ENCODE data around the gene CCRL2.

Gene CCRL2

GRCh38 chr3:46386205-46386604 lies 20.9 kb upstream of the CCRL2 start:
- no peak for TF ChIP-seq TAF1 (IDR thresholded peaks at IDR 0.05; ENCODE audit: low read depth)
- no peak for TF ChIP-seq EP300 (IDR thresholded peaks at IDR 0.05; ENCODE audit: borderline replicate concordance)
- TF ChIP-seq USF1 (IDR thresholded peaks at IDR 0.05): no peak
- no peak for TF ChIP-seq ZBTB7A (IDR thresholded peaks at IDR 0.05; ENCODE audit: low read depth)
- TF ChIP-seq FOXM1 (IDR thresholded peaks at IDR 0.05; ENCODE audit: borderline replicate concordance, low read depth): no peak
- TF ChIP-seq RAD21 (IDR thresholded peaks at IDR 0.05; ENCODE audit: low read depth): no peak
- no peak for TF ChIP-seq MAX (IDR thresholded peaks at IDR 0.05)
- TF ChIP-seq REST (IDR thresholded peaks at IDR 0.05; ENCODE audit: low read depth): no peak
- TF ChIP-seq CEBPB (IDR thresholded peaks at IDR 0.05): no peak
- TF ChIP-seq EGR1 (IDR thresholded peaks at IDR 0.05): no peak
- TF ChIP-seq TCF12 (IDR thresholded peaks at IDR 0.05; ENCODE audit: low read depth): no peak
- TF ChIP-seq CREB1 (IDR thresholded peaks at IDR 0.05; ENCODE audit: low read depth): no peak
- no peak for TF ChIP-seq TEAD4 (IDR thresholded peaks at IDR 0.05)
- TF ChIP-seq YY1 (IDR thresholded peaks at IDR 0.05; ENCODE audit: low read depth): no peak
- no peak for TF ChIP-seq NFIC (IDR thresholded peaks at IDR 0.05)

GRCh38 chr3:46389306-46389705 lies 17.8 kb upstream of the CCRL2 start:
- TF ChIP-seq CEBPB (IDR thresholded peaks at IDR 0.05) (no peak), TCF12 (IDR thresholded peaks at IDR 0.05; ENCODE audit: low read depth) (no peak), TEAD4 (IDR thresholded peaks at IDR 0.05) (no peak), YY1 (IDR thresholded peaks at IDR 0.05; ENCODE audit: low read depth) (no peak), RAD21 (IDR thresholded peaks at IDR 0.05; ENCODE audit: low read depth) (no peak), MAX (IDR thresholded peaks at IDR 0.05) (no peak), ZBTB7A (IDR thresholded peaks at IDR 0.05; ENCODE audit: low read depth) (no peak), NFIC (IDR thresholded peaks at IDR 0.05) (no peak)

GRCh38 chr3:46393011-46393410 lies 14.0 kb upstream of the CCRL2 start:
- TF ChIP-seq TAF1 (IDR thresholded peaks at IDR 0.05; ENCODE audit: low read depth) (no peak), CREB1 (IDR thresholded peaks at IDR 0.05; ENCODE audit: low read depth) (no peak), EP300 (IDR thresholded peaks at IDR 0.05; ENCODE audit: borderline replicate concordance) (no peak), EGR1 (IDR thresholded peaks at IDR 0.05) (no peak), TCF12 (IDR thresholded peaks at IDR 0.05; ENCODE audit: low read depth) (no peak), MAX (IDR thresholded peaks at IDR 0.05) (no peak), YY1 (IDR thresholded peaks at IDR 0.05; ENCODE audit: low read depth) (no peak), RAD21 (IDR thresholded peaks at IDR 0.05; ENCODE audit: low read depth) (no peak), ZBTB7A (IDR thresholded peaks at IDR 0.05; ENCODE audit: low read depth) (no peak), USF1 (IDR thresholded peaks at IDR 0.05) (no peak), FOXM1 (IDR thresholded peaks at IDR 0.05; ENCODE audit: borderline replicate concordance, low read depth) (no peak), TEAD4 (IDR thresholded peaks at IDR 0.05) (no peak), CEBPB (IDR thresholded peaks at IDR 0.05) (no peak), REST (IDR thresholded peaks at IDR 0.05; ENCODE audit: low read depth) (no peak), NFIC (IDR thresholded peaks at IDR 0.05) (no peak)

- peak; percentile 59 for TF ChIP-seq USF1 (IDR thresholded peaks at IDR 0.05)
- TF ChIP-seq TAF1 (IDR thresholded peaks at IDR 0.05; ENCODE audit: low read depth): no peak
- no peak for TF ChIP-seq NFIC (IDR thresholded peaks at IDR 0.05)
- no peak for TF ChIP-seq REST (IDR thresholded peaks at IDR 0.05; ENCODE audit: low read depth)
- no peak for TF ChIP-seq EGR1 (IDR thresholded peaks at IDR 0.05)
- no peak for TF ChIP-seq CREB1 (IDR thresholded peaks at IDR 0.05; ENCODE audit: low read depth)
- TF ChIP-seq TEAD4 (IDR thresholded peaks at IDR 0.05): no peak
- TF ChIP-seq ZBTB7A (IDR thresholded peaks at IDR 0.05; ENCODE audit: low read depth): no peak
- no peak for TF ChIP-seq TCF12 (IDR thresholded peaks at IDR 0.05; ENCODE audit: low read depth)
- TF ChIP-seq MAX (IDR thresholded peaks at IDR 0.05): no peak
- TF ChIP-seq YY1 (IDR thresholded peaks at IDR 0.05; ENCODE audit: low read depth): no peak
- no peak for TF ChIP-seq EP300 (IDR thresholded peaks at IDR 0.05; ENCODE audit: borderline replicate concordance)
- TF ChIP-seq RAD21 (IDR thresholded peaks at IDR 0.05; ENCODE audit: low read depth): peak; percentile 12; the same call in 1 of the 2 replicates
- no peak for TF ChIP-seq FOXM1 (IDR thresholded peaks at IDR 0.05; ENCODE audit: borderline replicate concordance, low read depth)
- TF ChIP-seq CEBPB (IDR thresholded peaks at IDR 0.05): peak; percentile 89
Measured at GRCh38 chr3:46393554-46394434, 13.3 kb upstream of the CCRL2 start.

Measured in Ishikawa (cell line).